H4 (cell line): ENCODE measurements around the gene FRMPD3. TPM values are rescaled to one million over a fixed set of nuclear protein-coding genes. Genes with fewer than 3 reads are reported as not detected.

Experiments
- DNase-seq: peaks from one replicate; pipeline ENCODE4 v3.0.0-alpha.2; 2015; ENCODE audit warnings: low spot score
- total RNA-seq: library from RNA; depleted of rRNA; stranded (reverse); fragments of >200 nt; shearing (Covaris generic); gene quantifications from 2 replicates; pipeline ENCODE4 v1.2.3, GENCODE V29; 2014; rRNA removed

Gene FRMPD3
- total RNA-seq, 1 experiment from 2014 or later, result 0.02 TPM

DNA sequence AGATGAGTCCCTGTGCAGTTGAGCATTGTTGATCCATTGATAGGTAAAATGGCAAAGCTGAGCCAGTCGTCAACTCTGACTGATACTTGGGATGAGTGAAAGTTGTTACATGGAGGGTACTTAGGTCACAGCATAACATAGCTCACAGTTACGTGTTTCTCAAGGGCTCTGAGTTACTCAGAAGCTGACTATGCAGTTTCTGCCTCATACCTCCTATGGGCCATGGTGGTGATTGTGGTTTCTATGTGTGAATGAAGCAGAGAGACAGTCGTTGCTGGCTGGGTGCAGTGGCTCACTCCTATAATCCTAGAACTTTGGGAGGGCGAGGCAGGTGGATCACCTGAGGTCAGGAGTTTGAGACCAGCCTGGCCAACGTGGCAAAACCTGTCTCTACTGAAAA lies 30.8 kb downstream of the FRMPD3 start:
- no peak for DNase-seq

DNA sequence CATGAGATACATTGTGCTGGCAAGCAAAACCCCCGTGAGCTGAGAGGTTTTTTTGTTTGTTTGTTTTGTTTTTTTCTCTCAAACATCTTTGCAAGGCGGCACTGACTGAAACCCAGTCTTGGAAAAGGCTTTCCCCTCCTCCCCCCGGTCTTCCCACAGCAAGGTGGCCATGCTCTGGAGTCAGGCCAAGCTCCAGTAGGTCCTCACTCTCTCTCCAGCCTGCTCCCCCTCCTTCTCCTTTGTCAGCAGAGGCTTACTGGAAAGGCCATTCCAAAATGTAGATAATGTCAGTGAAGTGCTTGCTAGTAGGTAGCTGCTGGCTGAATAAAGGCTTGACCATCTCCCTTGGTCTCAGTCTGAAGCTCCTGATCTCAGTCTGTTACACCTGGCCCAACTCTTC lies 32.6 kb downstream of the FRMPD3 start:
- no peak for DNase-seq

DNA sequence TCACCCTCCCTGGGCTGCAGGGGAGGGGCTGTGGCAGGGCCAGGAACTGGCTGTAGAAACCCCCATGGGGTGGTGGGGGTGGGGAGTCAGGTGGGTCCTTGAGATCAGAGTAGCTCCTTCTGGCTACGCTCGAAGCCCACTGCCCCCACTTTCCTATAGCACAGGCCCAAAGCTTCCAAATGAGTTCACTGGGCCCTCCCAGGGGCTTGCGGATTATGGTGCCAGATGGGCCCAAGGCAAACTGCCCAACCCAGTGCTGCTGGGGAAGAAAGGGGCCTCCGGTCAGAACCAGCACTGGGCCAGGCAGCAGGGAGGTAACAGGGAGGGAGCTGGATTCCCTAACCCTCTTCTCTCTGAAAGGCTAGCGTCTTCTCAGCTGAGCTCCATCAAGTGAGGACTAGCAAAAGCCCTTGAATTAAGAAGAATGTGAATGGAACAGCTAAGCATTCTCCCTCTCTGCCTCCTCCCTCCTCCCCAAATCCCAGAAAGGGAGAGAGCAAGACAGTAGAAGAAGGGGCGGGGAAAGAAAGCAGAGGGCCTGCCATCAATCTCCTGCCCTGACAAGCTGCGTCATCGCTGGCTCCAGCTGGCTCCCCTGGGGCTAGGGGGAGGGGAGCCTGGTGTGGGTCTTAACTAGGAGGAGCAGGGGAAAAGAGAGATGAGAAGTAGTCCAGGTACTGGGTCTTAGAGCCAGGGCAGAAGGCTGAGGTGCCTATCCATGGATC lies 34.7 kb downstream of the FRMPD3 start:
- no peak for DNase-seq

DNA sequence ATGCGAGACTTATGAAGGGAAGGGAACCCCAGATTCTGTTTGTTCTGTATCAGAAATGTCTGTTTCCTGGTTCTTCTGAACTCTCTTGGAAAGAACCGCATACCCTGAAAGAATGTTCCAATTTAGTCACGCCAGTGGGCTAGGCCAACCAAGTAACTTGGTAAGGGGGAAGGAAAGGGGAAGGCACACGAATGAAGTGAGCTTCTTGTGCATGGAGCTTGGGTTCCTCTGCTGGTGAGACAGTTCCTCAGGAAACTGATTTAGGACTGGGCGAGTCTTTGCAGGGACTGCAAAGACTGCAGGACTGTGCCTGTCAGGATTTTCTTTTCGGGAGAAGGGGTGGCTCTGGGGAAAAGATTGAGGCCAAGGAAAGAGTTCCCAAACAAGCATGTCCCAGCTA lies 35.6 kb downstream of the FRMPD3 start:
- no peak for DNase-seq

DNA sequence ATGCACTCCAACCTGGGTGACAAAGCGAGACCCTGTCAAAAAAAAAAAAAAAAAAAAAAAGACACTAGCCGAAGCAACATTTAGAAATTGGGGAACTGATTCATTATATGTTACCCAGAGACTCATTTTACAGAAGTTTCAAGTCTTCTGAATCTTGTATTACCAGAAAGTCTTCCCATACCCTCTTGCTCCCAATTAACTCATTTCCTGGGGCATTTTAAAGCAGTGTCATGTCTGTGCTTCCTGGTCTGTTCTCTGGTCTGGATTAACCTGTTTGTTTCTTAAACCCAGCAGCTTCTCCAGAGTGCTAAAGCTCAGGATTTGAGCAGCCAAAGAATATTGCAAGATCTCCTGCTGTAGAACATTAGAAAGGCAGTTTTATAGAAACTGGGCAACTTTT lies 43.7 kb downstream of the FRMPD3 start:
- DNase-seq, result no peak

DNA sequence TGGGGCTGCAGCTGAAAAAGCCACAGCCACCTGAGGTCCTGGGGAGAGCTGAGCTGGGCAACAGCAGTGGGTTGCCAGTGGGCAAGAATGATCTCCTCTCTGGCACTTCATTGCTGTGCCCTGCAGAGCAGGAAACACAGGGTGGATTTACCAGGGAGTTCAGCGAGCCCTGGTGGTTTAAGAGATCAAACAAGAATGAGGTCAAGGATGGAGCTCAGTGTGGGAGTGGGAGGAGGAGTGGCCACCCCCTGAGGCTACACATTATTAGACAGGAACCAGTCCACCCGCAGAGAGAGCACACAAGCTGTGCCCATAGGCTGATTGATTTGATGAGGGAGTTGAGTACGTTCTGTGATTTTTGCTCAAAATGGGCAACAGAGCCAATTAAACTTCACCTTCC lies 47.3 kb downstream of the FRMPD3 start:
- DNase-seq, result no peak

Other genes with a start within 250 kb of the FRMPD3 start
- gene NUP62CL, start 243.2 kb upstream of the FRMPD3 start, total RNA-seq, result 0.48 TPM in 1 of 2 replicates, not detected in the other
- gene DNAAF6, start 243.0 kb upstream of the FRMPD3 start, total RNA-seq, result not detected in 2 replicates
- 81.3 and 100 TPM in 2 replicates for gene PRPS1, start 178.9 kb downstream of the FRMPD3 start, total RNA-seq